Osteocyte (in vitro differentiated cells): ENCODE results near the gene HACD1. TPM values are rescaled to one million over a fixed set of nuclear protein-coding genes. Genes with fewer than 3 reads are reported as not detected.

Source experiments
- DNase-seq: peaks from one replicate; pipeline ENCODE4 v3.0.0; 2021; ENCODE audit warnings: mixed read lengths; ENCODE audit not compliant: unreplicated experiment; ENCODE audit errors: extremely low spot score
- H3K27ac Mint-ChIP-seq: one replicate; pipeline ENCODE4 v1.8.0; 2021; ENCODE audit warnings: mild to moderate bottlenecking, mixed read lengths; ENCODE audit not compliant: unreplicated experiment
- H3K27me3 Mint-ChIP-seq: one replicate; pipeline ENCODE4 v1.8.0; 2021; ENCODE audit warnings: mixed read lengths; ENCODE audit not compliant: unreplicated experiment
- H3K36me3 Mint-ChIP-seq: one replicate; pipeline ENCODE4 v1.8.0; 2021; ENCODE audit warnings: mixed read lengths; ENCODE audit not compliant: unreplicated experiment
- H3K4me1 Mint-ChIP-seq: one replicate; pipeline ENCODE4 v1.8.0; 2021; ENCODE audit warnings: mixed read lengths; ENCODE audit not compliant: unreplicated experiment
- H3K4me3 Mint-ChIP-seq: one replicate; pipeline ENCODE4 v1.8.0; 2021; ENCODE audit warnings: mild to moderate bottlenecking, moderate library complexity, mixed read lengths; ENCODE audit not compliant: unreplicated experiment
- H3K9me3 Mint-ChIP-seq: one replicate; pipeline ENCODE4 v1.8.0; 2021; ENCODE audit warnings: mixed read lengths; ENCODE audit not compliant: unreplicated experiment
- total RNA-seq: library from RNA; stranded (reverse); gene quantifications from 2 replicates; pipeline ENCODE4 v1.2.1, GENCODE V29; 2021
- TF ChIP-seq, protein P1 (sequence below): fragments of 200-600 bp; sonication (generic); IDR thresholded peaks from 2 replicates; pipeline ENCODE4 v1.5.0; 2021; ENCODE audit warnings: antibody characterized with exemption, mild to moderate bottlenecking, moderate library complexity

HACD1 gene
- total RNA-seq, 1 donor from 2014 or later = 25.1 TPM

DNA sequence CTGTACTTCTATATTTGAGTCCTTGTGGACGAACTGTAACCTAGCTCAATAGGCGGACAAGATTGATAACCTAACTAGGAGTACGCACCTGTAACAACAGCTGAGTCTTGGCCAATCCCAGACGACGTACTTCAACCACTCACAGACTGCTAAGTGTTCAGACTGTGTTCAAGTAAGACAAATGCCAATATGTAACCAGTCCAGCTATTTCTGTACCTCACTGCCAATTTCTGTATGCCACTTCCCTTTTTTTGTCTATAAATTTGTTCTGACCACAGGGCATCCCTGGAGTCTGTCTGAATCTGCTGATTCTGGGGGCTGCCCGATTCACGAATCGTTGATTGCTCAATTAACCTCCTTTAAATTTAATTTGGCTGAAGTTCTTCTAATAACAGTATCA, 32.2 kb downstream of the HACD1 start:
- H3K27me3 Mint-ChIP-seq = no peaks in the 10 kb centered on the region

GRCh38 chr10:17580885-17581284, 36.3 kb downstream of the HACD1 start:
- H3K27ac Mint-ChIP-seq = no peak overlapping the region
- TF ChIP-seq, protein P1, sequence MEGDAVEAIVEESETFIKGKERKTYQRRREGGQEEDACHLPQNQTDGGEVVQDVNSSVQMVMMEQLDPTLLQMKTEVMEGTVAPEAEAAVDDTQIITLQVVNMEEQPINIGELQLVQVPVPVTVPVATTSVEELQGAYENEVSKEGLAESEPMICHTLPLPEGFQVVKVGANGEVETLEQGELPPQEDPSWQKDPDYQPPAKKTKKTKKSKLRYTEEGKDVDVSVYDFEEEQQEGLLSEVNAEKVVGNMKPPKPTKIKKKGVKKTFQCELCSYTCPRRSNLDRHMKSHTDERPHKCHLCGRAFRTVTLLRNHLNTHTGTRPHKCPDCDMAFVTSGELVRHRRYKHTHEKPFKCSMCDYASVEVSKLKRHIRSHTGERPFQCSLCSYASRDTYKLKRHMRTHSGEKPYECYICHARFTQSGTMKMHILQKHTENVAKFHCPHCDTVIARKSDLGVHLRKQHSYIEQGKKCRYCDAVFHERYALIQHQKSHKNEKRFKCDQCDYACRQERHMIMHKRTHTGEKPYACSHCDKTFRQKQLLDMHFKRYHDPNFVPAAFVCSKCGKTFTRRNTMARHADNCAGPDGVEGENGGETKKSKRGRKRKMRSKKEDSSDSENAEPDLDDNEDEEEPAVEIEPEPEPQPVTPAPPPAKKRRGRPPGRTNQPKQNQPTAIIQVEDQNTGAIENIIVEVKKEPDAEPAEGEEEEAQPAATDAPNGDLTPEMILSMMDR = no peak
- peaks cover 2% of the 10 kb centered on the region for H3K4me1 Mint-ChIP-seq
- H3K4me3 Mint-ChIP-seq = no peak overlapping the region
- H3K36me3 Mint-ChIP-seq = no peaks in the 10 kb centered on the region
- DNase-seq = no peak
- no peaks in the 10 kb centered on the region for H3K27me3 Mint-ChIP-seq
- no peaks in the 10 kb centered on the region for H3K9me3 Mint-ChIP-seq

More for the DNA sequence above, 32.2 kb downstream of the HACD1 start:
- Mint-ChIP-seq H3K27ac (no peak overlapping the region), H3K36me3 (no peaks in the 10 kb centered on the region), H3K4me1 (peaks cover 14% of the 10 kb centered on the region), H3K9me3 (no peaks in the 10 kb centered on the region), H3K4me3 (no peak overlapping the region)
- no peak for DNase-seq
- TF ChIP-seq, protein P1 = no peak

DNA sequence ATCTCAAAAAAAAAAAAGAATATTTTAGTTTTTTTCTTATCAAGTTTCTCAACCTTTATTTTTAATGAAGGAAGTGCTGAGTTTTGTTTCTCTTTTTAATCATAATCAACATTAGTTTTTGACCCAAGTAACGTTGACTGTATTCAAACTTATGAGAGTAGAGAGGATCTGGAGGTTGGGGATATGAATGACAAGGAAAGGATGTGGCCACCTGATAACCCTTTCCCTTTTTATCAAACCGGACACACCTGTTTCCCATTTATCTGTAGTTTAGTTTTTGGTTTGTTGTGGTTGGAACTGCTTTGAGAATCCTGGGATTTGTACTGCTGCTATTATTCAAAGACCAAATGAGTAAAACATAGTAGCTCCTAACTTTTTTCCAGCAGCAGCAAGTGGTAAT, 38.6 kb downstream of the HACD1 start:
- H3K36me3 Mint-ChIP-seq = no peaks in the 10 kb centered on the region
- TF ChIP-seq, protein P1 = no peak
- no peak overlapping the region for H3K4me3 Mint-ChIP-seq
- H3K4me1 Mint-ChIP-seq = peaks cover 2% of the 10 kb centered on the region
- H3K27me3 Mint-ChIP-seq = no peaks in the 10 kb centered on the region
- peaks cover 8% of the 10 kb centered on the region for H3K9me3 Mint-ChIP-seq
- no peak overlapping the region for H3K27ac Mint-ChIP-seq
- no peak for DNase-seq

GRCh38 chr10:17576768-17577167, 40.4 kb downstream of the HACD1 start:
- Mint-ChIP-seq H3K9me3 (peaks cover 8% of the 10 kb centered on the region), H3K27ac (no peak overlapping the region), H3K4me1 (peaks cover 2% of the 10 kb centered on the region), H3K36me3 (no peaks in the 10 kb centered on the region), H3K27me3 (no peaks in the 10 kb centered on the region), H3K4me3 (no peak overlapping the region)
- TF ChIP-seq, protein P1 = no peak
- no peak for DNase-seq

- Mint-ChIP-seq H3K4me3 (no peak overlapping the region), H3K27me3 (no peaks in the 10 kb centered on the region), H3K9me3 (peaks cover 3% of the 10 kb centered on the region), H3K4me1 (no peaks in the 10 kb centered on the region), H3K36me3 (no peaks in the 10 kb centered on the region), H3K27ac (no peak overlapping the region)
- TF ChIP-seq, protein P1 = no peak
- DNase-seq = no peak
Observed at GRCh38 chr10:17564911-17565310, 52.3 kb downstream of the HACD1 start.
